ENCODE results near the gene CNTNAP4. TPM values are rescaled to one million over a fixed set of nuclear protein-coding genes. Genes with fewer than 3 reads are reported as not detected.

The CNTNAP4 gene
- total and polyA plus RNA-seq, 2 of the 13 experiments (the other 11 are each of a cell fraction or from before 2014, with no cell fraction given) = not detected

DNA sequence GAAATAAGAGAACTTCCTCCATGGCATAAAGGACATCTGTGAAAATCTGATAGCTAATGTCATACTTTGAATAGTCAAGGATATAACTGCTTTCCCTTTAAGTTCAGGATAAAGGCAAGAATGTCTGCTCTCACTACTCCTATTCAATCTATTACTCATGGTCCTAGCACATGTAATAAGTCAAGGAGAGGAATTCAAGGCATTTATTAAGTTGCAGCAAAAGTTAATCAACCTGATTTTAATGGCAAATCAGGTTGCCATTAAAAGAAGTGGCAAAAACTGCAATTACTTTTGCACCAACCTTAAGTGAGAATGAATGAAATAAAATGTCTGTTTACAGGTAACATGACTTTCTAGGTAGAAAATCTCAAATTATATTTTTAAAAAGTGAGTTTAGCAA lies 225.9 kb downstream of the CNTNAP4 start:
- CTCF ChIA-PET (ENCODE audit: low intra/inter-chr PET ratio, low total read pairs) = no interaction called here
- Histone ChIP-seq H3K36me3 (replicated peaks in 1 of 2; ENCODE audit: control insufficient read depth in 1 of 2, insufficient read depth in 2 of 2, low read length in 2 of 2) (no peaks in the 10 kb centered on the region), H4K20me1 (ENCODE audit: insufficient read depth, low read length) (no peaks in the 10 kb centered on the region), H3K79me2 (ENCODE audit: insufficient read depth, low read length) (no peaks in the 10 kb centered on the region), H3K27me3 (ENCODE audit: control insufficient read depth in 1 of 2, insufficient read depth in 2 of 2, low read length in 2 of 2) (no peaks in the 10 kb centered on the region), H3K9ac (ENCODE audit: insufficient read depth, low read depth, low read length) (no peak overlapping the region), H3K27ac (ENCODE audit: extremely low read length, insufficient read depth, low read length) (no peak overlapping the region), H2AFZ (ENCODE audit: low read length) (no peak overlapping the region), H3K4me3 (replicated peaks in 1 of 3; ENCODE audit: insufficient read depth in 1 of 3, low read depth in 2 of 3, low read length in 3 of 3) (no peak overlapping the region), H3K9me3 (ENCODE audit: low read length) (no peaks in the 10 kb centered on the region), H3K4me1 (ENCODE audit: insufficient read depth, low read length) (no peaks in the 10 kb centered on the region), H3K4me2 (ENCODE audit: low read depth, low read length) (no peak overlapping the region)
- FAIRE-seq (no peak), DNase-seq (ENCODE audit: low spot score) (no peak), ATAC-seq (no peak)
- POLR2A ChIA-PET = no interaction called here
- TF ChIP-seq, protein P1, sequence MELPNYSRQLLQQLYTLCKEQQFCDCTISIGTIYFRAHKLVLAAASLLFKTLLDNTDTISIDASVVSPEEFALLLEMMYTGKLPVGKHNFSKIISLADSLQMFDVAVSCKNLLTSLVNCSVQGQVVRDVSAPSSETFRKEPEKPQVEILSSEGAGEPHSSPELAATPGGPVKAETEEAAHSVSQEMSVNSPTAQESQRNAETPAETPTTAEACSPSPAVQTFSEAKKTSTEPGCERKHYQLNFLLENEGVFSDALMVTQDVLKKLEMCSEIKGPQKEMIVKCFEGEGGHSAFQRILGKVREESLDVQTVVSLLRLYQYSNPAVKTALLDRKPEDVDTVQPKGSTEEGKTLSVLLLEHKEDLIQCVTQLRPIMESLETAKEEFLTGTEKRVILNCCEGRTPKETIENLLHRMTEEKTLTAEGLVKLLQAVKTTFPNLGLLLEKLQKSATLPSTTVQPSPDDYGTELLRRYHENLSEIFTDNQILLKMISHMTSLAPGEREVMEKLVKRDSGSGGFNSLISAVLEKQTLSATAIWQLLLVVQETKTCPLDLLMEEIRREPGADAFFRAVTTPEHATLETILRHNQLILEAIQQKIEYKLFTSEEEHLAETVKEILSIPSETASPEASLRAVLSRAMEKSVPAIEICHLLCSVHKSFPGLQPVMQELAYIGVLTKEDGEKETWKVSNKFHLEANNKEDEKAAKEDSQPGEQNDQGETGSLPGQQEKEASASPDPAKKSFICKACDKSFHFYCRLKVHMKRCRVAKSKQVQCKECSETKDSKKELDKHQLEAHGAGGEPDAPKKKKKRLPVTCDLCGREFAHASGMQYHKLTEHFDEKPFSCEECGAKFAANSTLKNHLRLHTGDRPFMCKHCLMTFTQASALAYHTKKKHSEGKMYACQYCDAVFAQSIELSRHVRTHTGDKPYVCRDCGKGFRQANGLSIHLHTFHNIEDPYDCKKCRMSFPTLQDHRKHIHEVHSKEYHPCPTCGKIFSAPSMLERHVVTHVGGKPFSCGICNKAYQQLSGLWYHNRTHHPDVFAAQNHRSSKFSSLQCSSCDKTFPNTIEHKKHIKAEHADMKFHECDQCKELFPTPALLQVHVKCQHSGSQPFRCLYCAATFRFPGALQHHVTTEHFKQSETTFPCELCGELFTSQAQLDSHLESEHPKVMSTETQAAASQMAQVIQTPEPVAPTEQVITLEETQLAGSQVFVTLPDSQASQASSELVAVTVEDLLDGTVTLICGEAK (IDR thresholded peaks at IDR 0.05) = 0 out of 2 replicates have a peak, but pooled peaks have one; percentile 27
- TF ChIP-seq, protein P1 (CRISPR knock-in tag; IDR thresholded peaks at IDR 0.05) = no peak
- TF ChIP-seq, protein P2, sequence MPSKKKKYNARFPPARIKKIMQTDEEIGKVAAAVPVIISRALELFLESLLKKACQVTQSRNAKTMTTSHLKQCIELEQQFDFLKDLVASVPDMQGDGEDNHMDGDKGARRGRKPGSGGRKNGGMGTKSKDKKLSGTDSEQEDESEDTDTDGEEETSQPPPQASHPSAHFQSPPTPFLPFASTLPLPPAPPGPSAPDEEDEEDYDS (CRISPR knock-in tag; IDR thresholded peaks at IDR 0.05) = no peak
- BruUV-seq (replicated peaks) = no TSS peak
- intact Hi-C loops (cut with micrococcal nuclease; ENCODE audit: unreplicated experiment) (no loop called here), in situ Hi-C loops (cut with HindIII; ENCODE audit: extremely low pct_ligation_motif_present, low pct_unique_long_range_greater_than_20kb) (no loop called here)

Measured in HepG2 (cell line).